ENCODE data around the gene SELENOT.

SELENOT gene

GRCh38 chr3:150636258-150636657 is 33.1 kb downstream of the SELENOT start:
- no peaks in the 10 kb centered on the region for H3K36me3 ChIP-seq (ENCODE audit: control insufficient read depth, insufficient read depth, low read length)
- no peak overlapping the region for H3K9ac ChIP-seq (ENCODE audit: low read length)

DNA sequence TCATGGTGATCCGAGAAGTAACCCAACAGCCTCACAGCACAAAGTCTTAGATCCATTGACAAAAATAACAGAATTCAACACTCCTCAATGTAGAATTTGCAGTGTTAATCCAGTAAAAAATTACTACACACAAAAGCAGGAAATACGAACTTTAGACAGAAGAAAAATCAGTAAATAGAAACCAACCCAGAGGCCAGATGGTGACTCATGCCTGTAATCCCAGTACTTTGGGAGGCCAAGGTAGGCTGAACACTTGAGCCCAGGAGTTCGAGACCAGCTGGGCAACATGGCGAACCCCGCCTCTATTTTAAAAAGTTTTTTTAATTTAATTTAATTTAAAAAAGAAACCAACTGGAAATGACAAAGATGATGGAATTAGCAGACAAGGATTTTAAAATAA is 36.1 kb downstream of the SELENOT start:
- Histone ChIP-seq H3K9ac (ENCODE audit: low read length) (no peak overlapping the region), H3K4me3 (ENCODE audit: low read length) (no peak overlapping the region), H3K27me3 (ENCODE audit: control insufficient read depth, insufficient read depth, low read length) (no peaks in the 10 kb centered on the region), H3K4me1 (ENCODE audit: control insufficient read depth, insufficient read depth, low read length) (no peaks in the 10 kb centered on the region), H3K9me3 (ENCODE audit: control insufficient read depth, low read length) (no peaks in the 10 kb centered on the region), H3K36me3 (ENCODE audit: control insufficient read depth, insufficient read depth, low read length) (no peaks in the 10 kb centered on the region)

More at GRCh38 chr3:150636258-150636657, 33.1 kb downstream of the SELENOT start:
- no peak overlapping the region for H3K4me3 ChIP-seq (ENCODE audit: low read length)
- no peaks in the 10 kb centered on the region for H3K9me3 ChIP-seq (ENCODE audit: control insufficient read depth, low read length)
- no peaks in the 10 kb centered on the region for H3K4me1 ChIP-seq (ENCODE audit: control insufficient read depth, insufficient read depth, low read length)
- H3K27me3 ChIP-seq (ENCODE audit: control insufficient read depth, insufficient read depth, low read length): no peaks in the 10 kb centered on the region

GRCh38 chr3:150640256-150640655 is 37.1 kb downstream of the SELENOT start:
- no peaks in the 10 kb centered on the region for H3K9me3 ChIP-seq (ENCODE audit: control insufficient read depth, low read length)
- no peak overlapping the region for H3K9ac ChIP-seq (ENCODE audit: low read length)
- no peaks in the 10 kb centered on the region for H3K27me3 ChIP-seq (ENCODE audit: control insufficient read depth, insufficient read depth, low read length)
- no peak overlapping the region for H3K4me3 ChIP-seq (ENCODE audit: low read length)
- H3K4me1 ChIP-seq (ENCODE audit: control insufficient read depth, insufficient read depth, low read length): no peaks in the 10 kb centered on the region
- H3K36me3 ChIP-seq (ENCODE audit: control insufficient read depth, insufficient read depth, low read length): no peaks in the 10 kb centered on the region

GRCh38 chr3:150653110-150653561 is 50.0 kb downstream of the SELENOT start:
- Histone ChIP-seq H3K4me3 (ENCODE audit: low read length) (no peak overlapping the region), H3K27me3 (ENCODE audit: control insufficient read depth, insufficient read depth, low read length) (no peaks in the 10 kb centered on the region), H3K36me3 (ENCODE audit: control insufficient read depth, insufficient read depth, low read length) (no peaks in the 10 kb centered on the region), H3K9ac (ENCODE audit: low read length) (no peak overlapping the region), H3K4me1 (ENCODE audit: control insufficient read depth, insufficient read depth, low read length) (no peaks in the 10 kb centered on the region), H3K9me3 (ENCODE audit: control insufficient read depth, low read length) (no peaks in the 10 kb centered on the region)

- Histone ChIP-seq H3K4me1 (ENCODE audit: control insufficient read depth, insufficient read depth, low read length) (no peaks in the 10 kb centered on the region), H3K36me3 (ENCODE audit: control insufficient read depth, insufficient read depth, low read length) (no peaks in the 10 kb centered on the region)
Observed at GRCh38 chr3:150656316-150656715, 53.2 kb downstream of the SELENOT start.

GRCh38 chr3:150662410-150663200 is 59.5 kb downstream of the SELENOT start:
- Histone ChIP-seq H3K36me3 (ENCODE audit: control insufficient read depth, insufficient read depth, low read length) (no peaks in the 10 kb centered on the region), H3K4me3 (ENCODE audit: low read length) (no peak overlapping the region), H3K4me1 (ENCODE audit: control insufficient read depth, insufficient read depth, low read length) (no peaks in the 10 kb centered on the region), H3K9ac (ENCODE audit: low read length) (no peak overlapping the region), H3K27me3 (ENCODE audit: control insufficient read depth, insufficient read depth, low read length) (no peaks in the 10 kb centered on the region), H3K9me3 (ENCODE audit: control insufficient read depth, low read length) (no peaks in the 10 kb centered on the region)

More at GRCh38 chr3:150656316-150656715, 53.2 kb downstream of the SELENOT start:
- Histone ChIP-seq H3K4me3 (ENCODE audit: low read length) (no peak overlapping the region), H3K27me3 (ENCODE audit: control insufficient read depth, insufficient read depth, low read length) (no peaks in the 10 kb centered on the region), H3K9me3 (ENCODE audit: control insufficient read depth, low read length) (no peaks in the 10 kb centered on the region), H3K9ac (ENCODE audit: low read length) (no peak overlapping the region)

DNA sequence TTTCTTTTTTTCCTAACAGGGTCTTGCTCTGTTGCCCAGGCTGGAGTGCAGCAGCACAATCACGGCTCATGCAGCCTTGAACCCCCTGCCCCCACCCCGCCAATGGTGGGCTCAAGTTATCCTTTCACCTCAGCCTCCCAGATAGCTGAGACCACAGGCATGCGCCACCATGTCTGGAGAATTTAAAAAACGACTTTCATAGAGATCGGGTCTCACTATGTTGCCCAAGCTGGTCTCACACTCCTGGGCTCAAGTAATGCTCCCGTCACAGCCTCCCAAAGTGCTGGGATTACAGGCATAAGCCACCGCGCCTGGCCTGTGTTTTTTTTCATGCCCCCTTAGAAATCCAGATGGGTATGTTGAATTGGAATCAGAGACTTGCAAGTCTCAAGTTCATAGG is 60.3 kb downstream of the SELENOT start:
- Histone ChIP-seq H3K4me3 (ENCODE audit: low read length) (no peak overlapping the region), H3K9me3 (ENCODE audit: control insufficient read depth, low read length) (no peaks in the 10 kb centered on the region), H3K36me3 (ENCODE audit: control insufficient read depth, insufficient read depth, low read length) (no peaks in the 10 kb centered on the region), H3K27me3 (ENCODE audit: control insufficient read depth, insufficient read depth, low read length) (no peaks in the 10 kb centered on the region), H3K9ac (ENCODE audit: low read length) (no peak overlapping the region), H3K4me1 (ENCODE audit: control insufficient read depth, insufficient read depth, low read length) (no peaks in the 10 kb centered on the region)

DNA sequence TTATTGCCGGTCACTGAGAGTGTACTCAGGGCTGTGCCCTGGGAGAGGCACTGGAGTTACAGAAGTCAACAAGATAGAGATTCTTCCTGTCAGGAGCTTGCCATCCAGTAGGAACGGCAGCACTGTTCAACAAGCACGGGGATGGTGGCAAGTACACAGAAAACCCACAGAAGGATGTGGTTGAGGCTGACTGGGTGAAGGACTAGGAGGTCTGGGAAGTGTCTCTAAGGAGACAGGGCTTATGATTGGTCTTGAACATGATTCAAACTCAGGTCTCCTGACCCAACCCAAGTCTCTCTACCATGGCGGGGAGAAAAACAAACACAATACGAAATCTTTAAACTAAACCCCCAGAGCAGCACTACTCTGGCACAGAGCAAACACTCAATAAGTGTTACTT is 63.0 kb downstream of the SELENOT start:
- no peaks in the 10 kb centered on the region for H3K27me3 ChIP-seq (ENCODE audit: control insufficient read depth, insufficient read depth, low read length)
- no peaks in the 10 kb centered on the region for H3K4me1 ChIP-seq (ENCODE audit: control insufficient read depth, insufficient read depth, low read length)
- H3K36me3 ChIP-seq (ENCODE audit: control insufficient read depth, insufficient read depth, low read length): no peaks in the 10 kb centered on the region
- H3K4me3 ChIP-seq (ENCODE audit: low read length): no peak overlapping the region
- no peak overlapping the region for H3K9ac ChIP-seq (ENCODE audit: low read length)
- no peaks in the 10 kb centered on the region for H3K9me3 ChIP-seq (ENCODE audit: control insufficient read depth, low read length)

- Histone ChIP-seq H3K9ac (ENCODE audit: low read length) (no peak overlapping the region), H3K4me3 (ENCODE audit: low read length) (no peak overlapping the region), H3K27me3 (ENCODE audit: control insufficient read depth, insufficient read depth, low read length) (no peaks in the 10 kb centered on the region), H3K4me1 (ENCODE audit: control insufficient read depth, insufficient read depth, low read length) (no peaks in the 10 kb centered on the region), H3K9me3 (ENCODE audit: control insufficient read depth, low read length) (no peaks in the 10 kb centered on the region), H3K36me3 (ENCODE audit: control insufficient read depth, insufficient read depth, low read length) (no peaks in the 10 kb centered on the region)
Observed at GRCh38 chr3:150673966-150674365, 70.8 kb downstream of the SELENOT start.

DNA sequence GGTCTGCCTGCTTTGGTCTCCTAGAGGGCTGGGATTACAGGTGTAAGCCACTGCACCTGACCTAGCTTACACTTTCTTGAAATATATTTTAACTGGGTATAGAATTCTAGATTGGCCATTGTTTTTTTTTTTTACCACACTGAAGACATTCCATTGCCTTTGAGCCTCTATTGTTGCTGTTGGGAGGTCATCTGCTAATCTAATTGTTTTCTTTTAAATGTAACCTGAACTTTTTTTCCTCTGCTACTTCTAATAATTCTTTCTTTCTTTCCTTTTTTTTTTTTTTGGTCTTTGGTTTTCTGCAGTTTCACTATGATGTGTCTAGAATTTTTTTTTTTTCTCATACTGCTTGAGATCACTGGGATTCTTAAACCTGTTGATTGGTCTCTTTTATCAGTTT is 72.5 kb downstream of the SELENOT start:
- Histone ChIP-seq H3K9me3 (ENCODE audit: control insufficient read depth, low read length) (no peaks in the 10 kb centered on the region), H3K9ac (ENCODE audit: low read length) (no peak overlapping the region), H3K36me3 (ENCODE audit: control insufficient read depth, insufficient read depth, low read length) (no peaks in the 10 kb centered on the region), H3K4me3 (ENCODE audit: low read length) (no peak overlapping the region), H3K4me1 (ENCODE audit: control insufficient read depth, insufficient read depth, low read length) (no peaks in the 10 kb centered on the region), H3K27me3 (ENCODE audit: control insufficient read depth, insufficient read depth, low read length) (no peaks in the 10 kb centered on the region)
